ENCODE measurements around the gene GOLT1B.

The GOLT1B gene

DNA sequence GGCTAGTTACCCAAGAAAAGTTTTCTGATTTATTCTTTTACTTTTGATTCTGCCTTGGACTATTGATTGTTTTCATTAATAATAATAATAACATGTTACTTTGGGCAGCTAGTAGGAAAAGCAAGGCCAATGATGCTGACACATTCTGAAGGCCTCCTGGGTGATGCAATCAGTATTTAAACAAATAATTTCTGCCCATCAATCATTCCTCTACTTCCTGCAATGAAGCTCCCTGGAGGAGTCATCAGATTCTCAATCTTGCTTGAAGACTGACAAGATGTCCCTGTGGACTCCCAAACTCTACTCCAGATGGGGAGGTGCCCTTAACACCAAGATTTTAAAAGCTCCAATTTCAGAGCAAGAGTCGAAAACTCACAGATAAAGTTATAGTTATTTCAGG lies 24.5 kb downstream of the GOLT1B start, which contains the start of gene SPX:
TSS of gene SPX (plus strand) at position 244 of the 400 bp plus-strand sequence. CDS start 177 bp downstream, outside the sequence.
- Histone ChIP-seq H3K18ac (ENCODE audit: low read length) (no peak within 1 kb of the TSS), H3K27me3 (ENCODE audit: insufficient read depth, low read length, poor library complexity) (peaks cover 4% of the 10 kb centered on the region), H3K79me1 (ENCODE audit: low read length) (no peaks in the 10 kb centered on the region), H3K27ac (ENCODE audit: low read depth, low read length) (no peak within 1 kb of the TSS), H3K79me2 (ENCODE audit: control insufficient read depth, insufficient read depth, low read length) (no peaks in the 10 kb centered on the region), H2BK120ac (ENCODE audit: low read depth, low read length) (no peak within 1 kb of the TSS), H3K4me2 (ENCODE audit: low read length) (peak within 1 kb of the TSS; percentile 33), H2AK5ac (ENCODE audit: low read length) (no peak within 1 kb of the TSS), H3K4me1 (ENCODE audit: control insufficient read depth, low read depth, low read length) (no peaks in the 10 kb centered on the region), H3K4me3 (ENCODE audit: low read length) (no peak within 1 kb of the TSS), H3K56ac (ENCODE audit: low read length) (no peak within 1 kb of the TSS), H4K5ac (ENCODE audit: low read length) (no peak within 1 kb of the TSS), H2BK15ac (replicated peaks; ENCODE audit: low read depth) (no peak within 1 kb of the TSS), H3K9ac (ENCODE audit: low read length) (no peak within 1 kb of the TSS), H3K4ac (ENCODE audit: low read depth, low read length) (no peak within 1 kb of the TSS), H2BK5ac (ENCODE audit: low read length) (no peak within 1 kb of the TSS), H3K36me3 (ENCODE audit: control insufficient read depth, insufficient read depth, low read length) (no peaks in the 10 kb centered on the region), H3K23ac (ENCODE audit: low read length) (no peak within 1 kb of the TSS), H4K8ac (ENCODE audit: low read depth, low read length) (no peak within 1 kb of the TSS)
- no peak for DNase-seq
- WGBS (ENCODE audit: extremely low coverage, insufficient coverage, low lambda C conversion rate): no CpG with 5 or more reads among the region's 1 CpG

- no peak overlapping the region for H4K8ac ChIP-seq (ENCODE audit: low read depth, low read length)
- no peak overlapping the region for H3K27ac ChIP-seq (ENCODE audit: low read depth, low read length)
- H3K9ac ChIP-seq (ENCODE audit: low read length): no peak overlapping the region
- H3K4me1 ChIP-seq (ENCODE audit: control insufficient read depth, low read depth, low read length): no peaks in the 10 kb centered on the region
- H2BK5ac ChIP-seq (ENCODE audit: low read length): no peak overlapping the region
- H3K79me2 ChIP-seq (ENCODE audit: control insufficient read depth, insufficient read depth, low read length): no peaks in the 10 kb centered on the region
- no peak overlapping the region for H3K18ac ChIP-seq (ENCODE audit: low read length)
- no peak overlapping the region for H3K23ac ChIP-seq (ENCODE audit: low read length)
- H2BK15ac ChIP-seq (replicated peaks; ENCODE audit: low read depth): no peak overlapping the region
- no peak overlapping the region for H3K56ac ChIP-seq (ENCODE audit: low read length)
- DNase-seq: no peak
- no CpG with 5 or more reads among the region's 12 CpGs for WGBS (ENCODE audit: extremely low coverage, insufficient coverage, low lambda C conversion rate)
- no peak overlapping the region for H3K4ac ChIP-seq (ENCODE audit: low read depth, low read length)
- H2BK120ac ChIP-seq (ENCODE audit: low read depth, low read length): no peak overlapping the region
- H3K27me3 ChIP-seq (ENCODE audit: insufficient read depth, low read length, poor library complexity): peaks cover 4% of the 10 kb centered on the region
- H3K4me3 ChIP-seq (ENCODE audit: low read length): no peak overlapping the region
- peak overlapping the region; percentile 33 for H3K4me2 ChIP-seq (ENCODE audit: low read length)
- no peak overlapping the region for H2AK5ac ChIP-seq (ENCODE audit: low read length)
- H3K79me1 ChIP-seq (ENCODE audit: low read length): no peaks in the 10 kb centered on the region
- no peak overlapping the region for H4K5ac ChIP-seq (ENCODE audit: low read length)
- no peaks in the 10 kb centered on the region for H3K36me3 ChIP-seq (ENCODE audit: control insufficient read depth, insufficient read depth, low read length)
These were observed 25.2 kb downstream of the GOLT1B start for GRCh38 chr12:21526721-21527345.

- Histone ChIP-seq H3K4me1 (ENCODE audit: control insufficient read depth, low read depth, low read length) (no peaks in the 10 kb centered on the region), H3K4ac (ENCODE audit: low read depth, low read length) (no peak overlapping the region), H2BK5ac (ENCODE audit: low read length) (no peak overlapping the region), H2BK15ac (replicated peaks; ENCODE audit: low read depth) (no peak overlapping the region), H3K9ac (ENCODE audit: low read length) (peak overlapping the region; percentile 53), H3K79me2 (ENCODE audit: control insufficient read depth, insufficient read depth, low read length) (no peaks in the 10 kb centered on the region), H3K4me3 (ENCODE audit: low read length) (peak overlapping the region; percentile 14), H3K56ac (ENCODE audit: low read length) (peak overlapping the region; percentile 59), H3K27me3 (ENCODE audit: insufficient read depth, low read length, poor library complexity) (peaks cover 4% of the 10 kb centered on the region), H4K5ac (ENCODE audit: low read length) (no peak overlapping the region), H3K18ac (ENCODE audit: low read length) (no peak overlapping the region), H3K4me2 (ENCODE audit: low read length) (peak overlapping the region; percentile 33), H2BK120ac (ENCODE audit: low read depth, low read length) (no peak overlapping the region), H3K23ac (ENCODE audit: low read length) (no peak overlapping the region), H3K36me3 (ENCODE audit: control insufficient read depth, insufficient read depth, low read length) (no peaks in the 10 kb centered on the region), H3K79me1 (ENCODE audit: low read length) (no peaks in the 10 kb centered on the region), H2AK5ac (ENCODE audit: low read length) (no peak overlapping the region), H3K27ac (ENCODE audit: low read depth, low read length) (no peak overlapping the region), H4K8ac (ENCODE audit: low read depth, low read length) (no peak overlapping the region)
- WGBS (ENCODE audit: extremely low coverage, insufficient coverage, low lambda C conversion rate): no CpG with 5 or more reads among the region's 57 CpGs
- peak; percentile 76 for DNase-seq
These were observed 26.0 kb downstream of the GOLT1B start for GRCh38 chr12:21527451-21528180.

DNA sequence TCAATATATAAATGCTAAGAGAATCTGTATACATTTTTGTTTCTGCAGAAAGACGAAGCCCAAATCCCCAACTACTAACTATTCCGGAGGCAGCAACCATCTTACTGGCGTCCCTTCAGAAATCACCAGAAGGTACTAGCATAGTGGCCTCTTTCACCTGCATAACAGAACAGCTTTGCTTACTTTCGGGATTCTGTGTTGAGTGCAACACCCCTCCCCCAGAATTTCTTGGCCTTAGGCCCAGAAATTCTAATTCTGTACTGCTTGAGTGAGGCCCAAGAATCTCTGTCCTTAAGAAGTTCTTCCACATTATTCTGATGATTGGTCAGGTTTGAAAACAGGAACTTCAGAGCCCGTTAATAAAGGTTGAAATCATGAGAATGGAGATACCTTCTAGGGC lies 27.4 kb downstream of the GOLT1B start:
- H3K27me3 ChIP-seq (ENCODE audit: insufficient read depth, low read length, poor library complexity): peaks cover 4% of the 10 kb centered on the region
- DNase-seq: no peak

GRCh38 chr12:21529456-21529855 lies 27.9 kb downstream of the GOLT1B start:
- no peak overlapping the region for H3K18ac ChIP-seq (ENCODE audit: low read length)
- no peak overlapping the region for H3K56ac ChIP-seq (ENCODE audit: low read length)
- H3K27me3 ChIP-seq (ENCODE audit: insufficient read depth, low read length, poor library complexity): peaks cover 4% of the 10 kb centered on the region
- no peak overlapping the region for H3K23ac ChIP-seq (ENCODE audit: low read length)
- no peak overlapping the region for H4K8ac ChIP-seq (ENCODE audit: low read depth, low read length)
- H3K79me2 ChIP-seq (ENCODE audit: control insufficient read depth, insufficient read depth, low read length): no peaks in the 10 kb centered on the region
- no peak for DNase-seq
- no peak overlapping the region for H3K9ac ChIP-seq (ENCODE audit: low read length)
- H2AK5ac ChIP-seq (ENCODE audit: low read length): no peak overlapping the region
- H2BK120ac ChIP-seq (ENCODE audit: low read depth, low read length): no peak overlapping the region
- no peak overlapping the region for H3K4me3 ChIP-seq (ENCODE audit: low read length)
- H3K36me3 ChIP-seq (ENCODE audit: control insufficient read depth, insufficient read depth, low read length): no peaks in the 10 kb centered on the region
- no peaks in the 10 kb centered on the region for H3K4me1 ChIP-seq (ENCODE audit: control insufficient read depth, low read depth, low read length)
- WGBS (ENCODE audit: extremely low coverage, insufficient coverage, low lambda C conversion rate): no CpG with 5 or more reads among the region's 2 CpGs
- no peak overlapping the region for H3K4ac ChIP-seq (ENCODE audit: low read depth, low read length)
- H3K27ac ChIP-seq (ENCODE audit: low read depth, low read length): no peak overlapping the region
- no peak overlapping the region for H3K4me2 ChIP-seq (ENCODE audit: low read length)
- H4K5ac ChIP-seq (ENCODE audit: low read length): no peak overlapping the region
- no peak overlapping the region for H2BK5ac ChIP-seq (ENCODE audit: low read length)
- no peak overlapping the region for H2BK15ac ChIP-seq (replicated peaks; ENCODE audit: low read depth)
- no peaks in the 10 kb centered on the region for H3K79me1 ChIP-seq (ENCODE audit: low read length)

More for the DNA sequence above, 27.4 kb downstream of the GOLT1B start:
- Histone ChIP-seq H3K56ac (ENCODE audit: low read length) (no peak overlapping the region), H3K4me3 (ENCODE audit: low read length) (no peak overlapping the region), H4K8ac (ENCODE audit: low read depth, low read length) (no peak overlapping the region), H2AK5ac (ENCODE audit: low read length) (no peak overlapping the region), H4K5ac (ENCODE audit: low read length) (no peak overlapping the region), H3K4ac (ENCODE audit: low read depth, low read length) (no peak overlapping the region), H2BK120ac (ENCODE audit: low read depth, low read length) (no peak overlapping the region), H3K4me2 (ENCODE audit: low read length) (no peak overlapping the region), H2BK5ac (ENCODE audit: low read length) (no peak overlapping the region), H3K23ac (ENCODE audit: low read length) (no peak overlapping the region), H3K79me1 (ENCODE audit: low read length) (no peaks in the 10 kb centered on the region), H3K79me2 (ENCODE audit: control insufficient read depth, insufficient read depth, low read length) (no peaks in the 10 kb centered on the region), H3K36me3 (ENCODE audit: control insufficient read depth, insufficient read depth, low read length) (no peaks in the 10 kb centered on the region), H3K9ac (ENCODE audit: low read length) (no peak overlapping the region), H2BK15ac (replicated peaks; ENCODE audit: low read depth) (no peak overlapping the region), H3K18ac (ENCODE audit: low read length) (no peak overlapping the region), H3K27ac (ENCODE audit: low read depth, low read length) (no peak overlapping the region), H3K4me1 (ENCODE audit: control insufficient read depth, low read depth, low read length) (no peaks in the 10 kb centered on the region)
- no CpG with 5 or more reads among the region's 5 CpGs for WGBS (ENCODE audit: extremely low coverage, insufficient coverage, low lambda C conversion rate)
